GM23248 (cell line): ENCODE data around the gene PSMG4.

Experiments
- EZH2 ChIP-seq: fragments of 200-600 bp; sonication (generic); IDR thresholded peaks from 2 replicates; pipeline ENCODE4 v1.6.1; 2018; ENCODE audit warnings: antibody characterized with exemption, mild to moderate bottlenecking; ENCODE audit not compliant: insufficient read depth, poor library complexity, severe bottlenecking
- EZH2phosphoT487 ChIP-seq: fragments of 200-600 bp; sonication (generic); IDR thresholded peaks from 2 replicates; pipeline ENCODE4 v1.6.1; 2018; ENCODE audit warnings: antibody characterized with exemption, moderate library complexity, mild to moderate bottlenecking, low read depth; ENCODE audit not compliant: insufficient read depth

- TF ChIP-seq EZH2 = peak; percentile 27
- no peak for TF ChIP-seq EZH2phosphoT487
Observed at GRCh38 chr6:3228771-3229565, 29.8 kb upstream of the PSMG4 start.
